GM21528 (cell line): ENCODE results near the gene TRIM37.
"Not testable (repeated sequence)": the region's sequence is repeated elsewhere in the genome, so short reads cannot be mapped to it uniquely, and the experiment has no call there.

Experiments used
- ATAC-seq: cut with Tn5 transposase; IDR thresholded peaks from one replicate; pipeline ENCODE4 v1.9.1; 2021; ENCODE audit warnings: mild to moderate bottlenecking, moderate library complexity; ENCODE audit not compliant: unreplicated experiment, low FRiP score

Gene TRIM37

GRCh38 chr17:58997756-58998553, 108.7 kb downstream of the TRIM37 start:
- no peak for ATAC-seq

DNA sequence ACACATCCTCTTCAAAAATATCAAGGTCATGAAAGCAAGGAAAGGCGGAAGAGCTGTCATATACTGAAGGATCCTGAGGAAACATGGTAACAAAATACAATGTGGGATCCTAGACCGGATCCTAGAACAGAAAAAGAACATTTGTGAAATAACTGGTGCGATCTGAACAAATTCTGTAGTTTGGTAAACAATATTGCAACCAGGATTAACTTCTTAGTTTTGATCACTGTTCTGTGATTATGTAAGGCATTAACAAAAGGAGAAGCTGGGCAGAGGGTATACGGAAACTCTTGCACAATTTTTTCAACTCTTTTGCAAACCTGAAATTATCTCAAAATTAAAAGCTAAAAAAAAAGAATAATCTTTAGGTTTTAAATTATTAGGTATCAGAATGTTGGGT, 109.7 kb downstream of the TRIM37 start:
- ATAC-seq: no peak

DNA sequence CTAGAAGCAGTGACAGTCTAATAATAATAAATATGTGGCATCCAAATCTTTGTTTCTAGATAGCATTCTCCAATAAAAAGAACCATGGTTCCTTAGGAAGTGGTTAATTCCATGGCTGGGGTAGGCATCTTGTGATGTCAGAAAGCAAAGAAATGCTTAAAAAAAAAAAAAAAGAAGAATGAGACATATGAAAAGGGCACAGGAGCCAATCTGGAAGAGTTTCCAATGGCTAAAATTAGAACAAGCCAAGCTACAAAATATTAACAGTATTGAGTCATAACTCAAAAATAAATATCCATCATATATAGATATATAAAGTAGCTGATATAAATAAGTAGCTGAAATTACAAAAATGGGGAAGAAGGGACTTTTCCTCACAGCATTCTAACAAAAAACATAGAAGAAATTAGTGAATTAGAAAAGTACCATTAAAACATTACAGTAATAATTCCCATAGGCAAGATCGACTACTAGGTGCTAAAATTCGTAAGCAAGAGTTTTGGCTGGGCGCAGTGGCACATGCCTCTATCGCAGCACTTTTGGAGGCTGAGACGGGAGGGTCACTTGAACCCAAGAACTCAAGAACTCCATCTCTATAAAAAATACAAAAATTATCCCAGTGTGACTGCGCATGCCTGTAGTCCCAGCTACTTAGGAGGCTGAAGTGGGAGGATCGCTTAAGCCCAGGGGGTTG, 111.3 kb downstream of the TRIM37 start:
- ATAC-seq: no peak

- ATAC-seq: no peak
Measured at GRCh38 chr17:58993311-58993710, 113.4 kb downstream of the TRIM37 start.

DNA sequence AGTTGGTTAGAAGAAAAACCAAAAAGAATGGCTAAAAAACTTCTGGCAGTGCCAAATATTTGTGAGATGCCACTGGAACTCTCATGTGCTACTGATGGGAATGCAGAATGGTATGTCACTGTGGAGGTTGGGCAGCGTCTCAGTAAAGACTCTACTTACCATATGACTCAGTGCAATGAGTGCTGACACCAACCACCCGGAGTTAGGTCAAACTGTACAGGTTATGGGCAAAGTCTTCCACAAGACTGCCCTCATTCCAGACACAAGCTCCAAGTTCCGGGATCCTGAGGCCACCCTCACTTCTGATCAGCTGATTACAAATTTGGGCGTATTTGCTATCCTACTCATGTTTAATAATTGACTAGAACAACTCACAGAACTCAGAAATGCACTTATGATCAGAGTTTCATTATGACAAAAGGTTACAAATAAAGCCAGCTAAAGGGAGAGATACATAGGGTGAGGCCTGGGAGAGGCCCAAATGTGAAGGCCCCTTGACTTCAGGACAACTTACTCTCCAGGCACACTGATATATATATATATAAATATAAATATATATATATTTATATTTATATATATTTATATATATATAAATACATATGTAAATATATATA, 114.9 kb downstream of the TRIM37 start:
- no peak for ATAC-seq

DNA sequence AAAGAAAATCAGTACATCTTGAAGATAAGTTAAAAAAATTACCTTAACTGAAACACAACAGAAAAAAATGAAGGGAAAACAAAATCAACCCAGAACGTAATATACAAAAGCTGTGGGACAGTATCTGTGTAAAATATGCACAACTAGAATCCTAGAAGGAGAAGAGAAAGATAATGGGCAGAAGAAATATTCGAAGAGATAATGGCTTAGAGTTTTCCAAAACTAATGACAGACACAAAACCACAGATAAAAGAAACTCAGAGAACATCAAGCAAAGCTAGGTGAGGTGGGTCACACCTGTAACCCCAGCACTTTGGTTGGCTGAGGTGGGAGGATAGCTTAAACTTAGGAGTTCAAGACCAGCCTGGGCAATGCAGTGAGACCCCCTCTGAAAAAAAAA, 117.1 kb downstream of the TRIM37 start:
- no peak for ATAC-seq

DNA sequence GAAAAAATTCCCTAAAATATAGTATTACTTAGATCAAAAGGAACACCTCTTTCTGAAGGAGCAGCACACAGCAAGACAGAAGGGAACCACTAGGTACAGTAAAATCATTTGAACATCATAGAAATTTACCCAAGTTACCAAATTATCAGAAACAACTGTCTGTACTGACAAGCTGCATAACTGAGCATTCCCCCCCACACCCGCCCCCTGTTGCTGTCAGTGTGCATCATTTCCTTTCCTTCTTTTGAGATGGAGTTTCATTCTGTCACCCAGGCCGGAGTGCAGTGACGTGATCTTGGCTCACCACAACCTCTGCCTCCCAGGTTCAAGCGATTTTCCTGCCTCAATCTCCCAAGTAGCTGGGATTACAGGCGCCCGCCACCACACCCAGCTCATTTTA, 120.7 kb downstream of the TRIM37 start:
- ATAC-seq: no peak

- no peak for ATAC-seq
Measured at GRCh38 chr17:58985367-58985766, 121.3 kb downstream of the TRIM37 start.

DNA sequence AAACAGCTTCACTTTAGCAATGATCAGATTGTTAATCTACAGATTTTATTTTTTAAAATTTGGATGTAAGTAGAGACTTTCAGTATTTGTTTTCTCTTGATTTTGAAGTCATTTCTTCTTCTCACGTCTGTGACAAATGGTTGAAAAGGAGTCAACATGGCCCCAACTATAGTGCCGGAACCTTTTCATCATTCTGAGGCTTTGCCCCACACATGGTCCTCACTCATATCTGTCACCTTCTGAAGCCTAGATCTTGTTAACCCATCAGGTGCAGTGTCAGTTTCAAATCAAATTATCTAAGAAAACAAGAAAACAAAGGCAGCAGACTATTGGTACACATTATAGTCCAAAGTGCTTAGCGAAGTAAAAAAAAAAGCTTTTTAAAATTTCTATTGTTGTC, 124.1 kb downstream of the TRIM37 start:
- ATAC-seq: no peak

GRCh38 chr17:58980706-58981481, 125.8 kb downstream of the TRIM37 start:
- no peak for ATAC-seq

- no peak for ATAC-seq
Measured at GRCh38 chr17:58976541-58976940, 130.1 kb downstream of the TRIM37 start.

DNA sequence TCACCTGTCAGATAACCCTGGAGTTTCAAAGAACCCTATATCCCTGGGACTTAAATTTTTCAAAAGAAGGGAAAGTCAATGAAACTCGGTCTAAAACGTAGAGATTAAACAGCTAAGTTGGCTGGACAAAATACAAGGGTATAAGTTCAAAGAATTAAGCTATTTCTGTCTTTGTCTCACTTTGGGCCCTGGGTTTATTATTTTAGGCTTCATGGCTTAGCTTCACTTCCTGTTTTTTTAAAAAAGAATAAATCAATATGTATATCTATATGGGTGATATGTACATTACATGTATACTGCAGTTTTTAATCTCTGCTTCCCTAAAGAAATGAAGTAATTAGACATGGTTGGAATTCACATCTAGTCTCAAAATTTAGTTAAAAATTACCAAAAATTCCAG, 132.3 kb downstream of the TRIM37 start:
- ATAC-seq: no peak

- no peak for ATAC-seq
Measured at GRCh38 chr17:58970609-58971450, 135.8 kb downstream of the TRIM37 start.

GRCh38 chr17:58969612-58970011, 137.1 kb downstream of the TRIM37 start:
- no peak for ATAC-seq

- ATAC-seq: no peak
Measured at GRCh38 chr17:58969156-58969555, 137.5 kb downstream of the TRIM37 start.

DNA sequence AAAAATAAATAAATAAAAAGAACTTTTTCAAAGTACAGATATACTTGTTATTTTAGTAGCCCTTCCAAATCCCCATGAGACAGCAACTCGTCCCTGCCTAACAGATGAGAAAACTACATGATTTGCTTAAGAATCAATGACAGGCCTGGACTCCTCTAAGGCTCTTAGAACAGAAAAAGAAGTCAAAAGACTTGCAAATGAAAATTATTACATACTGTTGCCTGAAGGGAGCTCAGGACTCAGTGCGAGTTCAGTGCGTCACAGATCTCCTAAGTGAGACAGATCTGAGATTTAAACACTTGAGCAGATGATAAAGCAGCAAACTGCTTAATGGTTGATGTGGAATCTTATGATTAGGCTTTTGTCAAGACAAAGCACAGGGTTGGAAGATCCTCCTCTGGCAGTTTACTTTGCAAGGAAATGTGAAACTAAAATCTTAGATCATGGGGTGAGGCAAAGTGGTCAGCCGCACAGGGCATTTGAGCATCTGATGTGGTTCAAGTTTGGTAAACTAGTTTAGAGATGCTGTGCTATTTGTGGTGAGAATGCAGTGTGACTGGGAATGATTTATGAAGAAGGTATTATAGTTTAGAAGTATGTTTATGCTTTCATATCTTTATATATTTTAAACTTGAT, 138.1 kb downstream of the TRIM37 start:
- no peak for ATAC-seq

DNA sequence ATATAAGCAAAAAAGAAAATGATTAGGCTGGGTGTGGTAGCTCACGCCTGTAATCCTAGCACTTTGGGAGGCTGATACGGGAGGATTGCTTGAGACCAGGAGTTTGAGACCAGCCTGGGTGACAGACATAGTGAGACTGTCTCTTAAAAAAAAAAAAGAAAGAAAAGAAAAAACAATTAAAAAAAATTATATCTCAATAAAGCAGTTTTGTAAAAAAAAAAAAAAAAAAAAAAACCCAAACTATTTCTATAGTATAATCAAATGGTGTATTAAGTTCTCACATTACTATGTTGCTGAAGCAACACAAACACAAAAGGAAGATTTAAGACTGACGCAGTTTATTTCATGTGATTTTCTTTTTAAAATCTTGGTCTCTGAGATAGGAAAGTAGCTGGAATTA, 140.5 kb downstream of the TRIM37 start:
- ATAC-seq: no peak

DNA sequence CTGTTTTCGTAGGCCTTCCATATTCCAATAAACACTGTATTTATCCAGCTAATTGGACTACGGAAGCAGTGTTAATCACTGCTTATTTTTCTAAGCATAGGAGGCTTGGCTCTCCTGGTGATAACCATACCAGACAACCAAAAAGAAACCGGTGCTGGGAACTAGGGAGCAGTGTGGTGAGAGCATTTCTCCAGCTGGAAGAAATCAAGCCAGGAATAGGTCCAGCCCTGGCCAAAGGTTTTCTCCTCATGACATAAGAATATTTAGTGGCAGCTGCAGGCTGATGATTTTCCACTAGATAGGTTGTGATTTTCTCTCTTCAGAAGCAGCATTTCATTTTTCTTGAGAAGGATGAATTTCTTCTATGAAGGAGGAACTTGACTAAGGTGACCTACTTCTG, 141.5 kb downstream of the TRIM37 start:
- ATAC-seq: no peak

- no peak for ATAC-seq
Measured at GRCh38 chr17:58960068-58960467, 146.6 kb downstream of the TRIM37 start.

GRCh38 chr17:58957725-58958073, 149.0 kb downstream of the TRIM37 start:
- ATAC-seq: not testable (repeated sequence)
